CD1c-positive myeloid dendritic cell (primary cell): ENCODE measurements around the gene STXBP6.
"Not testable (repeated sequence)": the region's sequence is repeated elsewhere in the genome, so short reads cannot be mapped to it uniquely, and the experiment has no call there.

Experiments
- DNase-seq: peaks from one replicate; pipeline ENCODE4 v3.0.0-alpha.2; 2016; ENCODE audit errors: extremely low spot score

Gene STXBP6

DNA sequence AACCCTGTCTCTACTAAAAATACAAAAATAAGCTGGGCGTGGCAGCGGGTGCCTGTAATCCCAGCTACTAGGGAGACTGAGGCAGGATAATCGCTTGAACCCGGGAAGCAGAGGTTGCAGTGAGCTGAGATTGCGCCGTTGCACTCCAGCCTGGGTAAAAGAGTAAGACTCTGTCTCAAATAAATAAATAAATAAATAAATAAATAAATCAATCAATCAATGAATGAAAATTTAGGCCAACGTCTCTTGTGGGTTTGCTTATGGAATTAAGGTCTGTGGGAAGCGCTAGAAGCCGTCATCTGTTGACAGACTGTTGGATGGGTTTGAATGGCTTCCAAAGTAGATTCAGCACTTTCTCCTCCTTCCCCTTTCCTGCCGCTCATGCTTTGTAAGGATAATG, 246.5 kb downstream of the STXBP6 start:
- DNase-seq: not testable (repeated sequence)

DNA sequence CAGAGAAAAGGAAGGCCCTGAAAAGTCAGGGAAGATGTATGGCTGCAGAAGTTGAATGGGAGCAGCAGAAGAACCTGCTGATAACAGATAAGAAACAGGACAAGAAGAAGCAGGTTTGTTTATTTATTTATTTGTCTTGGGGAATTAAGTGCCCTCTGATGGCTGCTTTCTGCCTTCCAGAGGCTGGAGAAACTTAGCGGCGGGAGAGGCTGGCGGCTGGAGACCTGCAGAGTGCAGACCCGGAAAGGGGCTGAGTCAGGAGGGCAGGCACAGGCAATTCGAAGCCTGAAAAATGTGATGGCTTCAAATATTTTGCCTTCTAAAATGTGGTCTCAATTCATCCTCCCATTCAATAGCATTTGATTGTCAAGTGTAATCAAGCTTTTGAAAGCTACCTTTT, 247.7 kb downstream of the STXBP6 start:
- DNase-seq: no peak

DNA sequence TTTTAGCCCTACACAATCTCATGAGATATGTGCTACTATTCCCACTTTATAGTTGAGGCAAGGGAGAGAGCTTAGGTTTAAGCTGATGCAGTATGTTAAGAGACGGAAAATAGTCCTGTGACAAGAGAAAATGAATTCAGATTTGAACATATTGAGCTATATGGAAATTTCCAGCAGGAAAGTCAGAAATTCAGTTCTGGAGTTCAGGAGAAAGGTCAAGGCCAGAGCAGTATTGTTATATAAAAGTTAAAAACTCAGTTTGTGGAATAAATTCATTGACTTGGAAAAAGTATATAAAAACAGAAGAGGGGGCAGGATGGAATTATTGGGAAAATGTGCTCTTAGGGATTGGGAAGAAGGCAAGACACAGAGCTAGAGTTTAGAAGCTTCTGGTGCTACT, 248.9 kb downstream of the STXBP6 start:
- DNase-seq: no peak

DNA sequence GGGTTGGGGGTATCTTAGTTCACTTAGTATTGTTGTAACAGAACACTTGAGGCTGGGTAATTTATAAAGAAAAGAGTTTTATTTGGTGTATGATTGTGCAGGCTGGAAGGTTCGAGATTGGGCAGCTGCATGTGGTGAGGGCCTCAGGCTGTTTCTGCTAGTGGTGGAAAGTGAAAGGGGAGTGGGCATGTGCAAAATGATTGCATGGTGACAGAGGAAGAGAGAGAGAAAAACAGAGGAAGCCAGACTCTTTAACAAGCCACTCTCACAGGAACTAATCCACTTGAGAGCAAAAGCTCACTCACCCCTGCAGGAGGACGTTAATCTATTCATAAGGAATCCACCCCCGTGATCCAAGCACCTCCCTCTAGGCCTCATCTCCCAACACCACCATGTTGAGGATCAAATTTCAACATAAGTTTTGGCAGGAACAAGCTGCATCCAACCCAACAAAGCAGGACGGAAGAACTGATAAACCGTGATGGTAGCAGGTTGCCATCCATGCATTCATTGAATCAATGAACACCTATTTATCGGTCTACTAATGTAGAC, 251.0 kb downstream of the STXBP6 start:
- peak; percentile 1 for DNase-seq

DNA sequence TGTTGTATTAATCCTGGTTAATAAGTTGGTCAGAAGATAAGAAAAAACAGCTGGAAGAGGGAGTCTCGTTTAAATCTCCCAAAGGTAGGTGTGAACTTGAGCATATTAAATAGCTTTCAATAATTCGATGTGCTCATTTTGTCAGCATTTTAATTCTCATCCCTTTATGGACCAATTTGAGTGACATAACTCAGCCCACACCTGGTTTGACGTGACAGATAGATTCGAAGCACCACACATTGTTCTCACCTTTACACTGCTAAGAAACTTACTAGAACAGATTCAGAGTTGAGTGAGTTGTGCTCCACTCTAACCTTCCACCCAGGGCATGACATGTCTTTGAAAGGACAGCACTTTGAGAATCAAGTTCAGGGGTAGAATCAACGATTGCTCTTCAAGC, 254.5 kb downstream of the STXBP6 start:
- DNase-seq: no peak

DNA sequence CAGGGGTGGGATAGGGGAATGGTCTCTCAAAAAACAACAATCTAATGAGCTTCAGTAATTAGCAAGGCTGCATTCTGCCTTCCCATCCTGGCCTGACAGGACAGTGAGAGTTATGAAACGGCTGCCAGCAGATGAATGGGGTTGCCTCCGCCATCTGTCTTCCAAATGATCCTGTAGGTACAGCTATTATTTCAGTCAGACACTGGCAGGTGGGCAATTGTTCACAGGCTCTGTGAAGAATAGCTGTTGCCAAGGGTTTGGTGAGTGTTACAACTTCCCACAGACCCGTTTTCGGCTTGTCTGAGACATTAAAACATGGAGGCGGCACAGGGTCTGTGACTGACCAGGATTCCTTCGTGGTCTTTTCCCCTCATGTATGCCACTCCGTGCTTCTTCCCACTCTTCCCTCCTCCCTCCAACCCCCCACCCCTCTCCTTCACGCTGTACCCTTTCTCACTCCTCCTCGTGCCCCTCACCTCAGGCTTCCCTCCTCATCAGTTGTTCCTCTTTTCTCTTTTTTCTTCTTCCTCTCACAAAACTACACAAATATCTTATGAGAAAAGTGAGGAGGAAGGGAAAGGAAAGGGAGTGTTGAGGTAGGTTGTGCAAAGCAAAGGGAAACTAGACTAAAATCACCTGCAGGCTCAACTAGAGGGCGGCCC, 255.2 kb downstream of the STXBP6 start:
- DNase-seq: no peak

DNA sequence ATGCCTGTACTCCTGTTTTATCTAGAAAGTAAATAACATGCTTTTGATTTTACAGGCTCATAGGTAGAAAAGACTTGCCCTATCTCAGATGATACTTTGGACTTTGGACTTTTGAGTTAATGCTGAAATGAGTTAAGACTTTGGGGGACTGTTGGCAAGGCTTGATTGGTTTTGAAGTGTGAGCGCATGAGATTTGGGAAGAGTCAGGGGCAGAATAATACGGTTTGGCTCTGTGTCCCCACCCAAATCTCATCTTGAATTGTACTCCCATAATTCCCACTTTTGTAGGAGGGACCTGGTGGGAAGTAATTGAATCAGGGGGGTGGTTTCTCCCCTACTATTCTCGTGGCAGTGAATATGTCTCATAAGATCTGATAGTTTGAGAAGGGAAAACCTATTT, 259.8 kb downstream of the STXBP6 start:
- DNase-seq: no peak

DNA sequence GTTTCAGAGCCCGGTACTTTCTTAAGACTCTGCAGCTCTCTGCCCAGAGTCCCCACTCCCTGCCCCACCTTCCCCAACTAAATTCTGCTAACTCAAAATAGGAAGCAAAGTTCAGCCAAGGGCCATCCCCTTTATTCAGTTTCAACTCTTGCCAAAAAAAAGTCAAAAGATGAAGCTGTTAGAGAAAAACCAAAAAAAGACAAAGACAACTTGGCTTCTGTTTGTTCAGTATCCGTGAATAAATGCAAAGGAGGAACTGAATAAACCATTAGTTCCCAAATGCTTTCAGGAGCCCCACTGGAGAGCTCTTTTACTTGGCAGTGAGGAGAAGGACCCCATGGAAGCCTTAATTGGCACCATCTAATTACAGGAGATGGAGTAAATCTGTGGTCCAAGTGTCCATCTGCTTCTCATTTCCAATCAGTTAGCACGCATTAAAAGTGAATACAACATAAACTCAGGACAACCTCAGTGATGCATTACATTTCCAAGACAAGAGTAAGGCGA, 260.5 kb downstream of the STXBP6 start:
- DNase-seq: no peak

DNA sequence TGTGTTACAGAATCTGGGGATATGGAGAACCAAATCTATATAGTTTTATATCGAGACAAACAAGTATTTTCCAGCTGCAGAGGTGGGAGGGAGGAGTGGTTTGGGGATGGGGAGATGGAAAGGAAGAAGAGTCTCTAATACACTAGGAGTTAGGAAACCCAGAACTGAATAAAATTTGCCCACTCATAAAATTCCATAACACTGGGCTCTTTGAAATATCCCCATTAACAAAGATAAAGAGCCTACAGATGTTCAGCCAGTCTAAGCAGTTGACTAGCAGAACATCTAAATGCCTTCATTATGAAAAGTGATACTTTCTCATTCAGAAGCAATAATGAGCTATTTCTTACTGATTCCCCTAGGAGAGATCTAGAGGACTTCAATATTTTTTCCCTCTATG, 264.2 kb downstream of the STXBP6 start:
- DNase-seq: no peak

DNA sequence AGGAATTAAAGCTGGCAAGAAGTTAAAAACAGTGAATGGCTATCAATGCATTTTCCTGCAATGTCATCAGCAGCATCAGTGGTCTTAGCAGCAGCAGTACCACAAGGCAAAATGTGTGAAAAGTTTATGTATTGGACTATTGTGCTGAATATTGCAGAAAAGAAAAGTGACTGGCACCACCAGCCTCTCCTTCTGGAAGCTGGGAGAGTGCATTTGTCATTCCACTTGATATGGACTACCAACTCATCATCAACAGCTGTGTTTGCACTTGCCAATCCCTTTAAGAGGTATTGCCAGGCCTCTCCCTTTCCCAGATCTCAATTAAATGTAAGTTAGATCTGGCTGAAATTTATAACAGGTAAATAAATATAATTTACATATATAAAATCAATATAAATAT, 265.0 kb downstream of the STXBP6 start:
- no peak for DNase-seq

DNA sequence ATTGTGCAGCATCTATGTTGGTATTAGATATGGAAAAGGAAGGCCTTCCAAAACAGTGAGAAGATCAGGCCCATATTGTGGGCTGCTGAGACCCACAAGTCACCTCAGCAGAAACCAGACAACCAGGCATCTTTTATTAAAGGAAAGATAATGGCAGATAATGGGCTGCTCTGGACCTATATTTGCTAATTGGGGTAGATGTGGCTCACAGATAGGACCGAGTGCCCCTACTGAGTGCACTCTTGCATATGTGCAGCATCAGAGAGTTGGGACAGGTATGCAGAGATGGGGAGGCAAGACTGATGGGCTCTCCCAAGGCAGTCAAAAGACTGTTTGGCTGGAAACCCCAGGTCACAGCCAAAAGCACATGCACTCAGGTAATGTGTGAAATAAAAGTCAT, 266.2 kb downstream of the STXBP6 start:
- DNase-seq: no peak

DNA sequence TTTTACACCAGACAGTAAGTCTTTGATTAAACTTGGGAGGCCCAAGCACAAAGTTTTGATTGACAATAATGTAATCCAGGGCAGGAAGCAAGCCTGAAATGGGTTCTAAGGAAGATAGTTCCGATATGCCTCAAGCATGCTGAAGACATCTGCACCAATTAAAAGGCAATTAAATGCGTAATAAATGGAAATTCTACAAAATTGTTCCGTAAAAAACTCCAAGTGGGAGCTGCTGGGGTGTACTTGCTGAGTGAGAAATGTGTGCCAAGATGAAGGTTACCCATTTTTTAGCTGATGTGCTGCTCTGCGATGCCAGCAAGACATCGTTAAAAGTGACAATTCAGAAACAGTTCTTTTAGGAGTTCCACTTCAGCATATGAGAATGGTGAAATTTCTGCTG, 269.7 kb downstream of the STXBP6 start:
- no peak for DNase-seq

DNA sequence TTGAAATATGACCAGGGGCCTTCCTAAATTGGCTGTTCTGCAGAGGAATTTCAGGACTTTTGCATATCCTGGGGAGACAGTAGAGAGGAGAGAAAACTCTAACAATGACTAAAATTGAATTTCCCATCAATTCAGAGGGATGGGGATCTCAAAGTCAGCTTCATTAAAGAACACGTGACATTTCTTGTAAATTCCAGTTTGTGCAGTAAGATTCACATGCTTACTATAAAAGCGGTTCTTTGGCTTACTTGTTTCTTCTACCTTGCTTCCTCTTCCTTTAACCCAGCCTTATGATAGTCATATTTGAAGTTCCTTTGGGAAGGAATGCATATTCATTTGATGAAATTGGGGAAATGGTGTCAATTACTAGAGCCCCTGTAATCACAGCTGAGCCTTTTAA, 272.3 kb downstream of the STXBP6 start:
- DNase-seq: no peak

DNA sequence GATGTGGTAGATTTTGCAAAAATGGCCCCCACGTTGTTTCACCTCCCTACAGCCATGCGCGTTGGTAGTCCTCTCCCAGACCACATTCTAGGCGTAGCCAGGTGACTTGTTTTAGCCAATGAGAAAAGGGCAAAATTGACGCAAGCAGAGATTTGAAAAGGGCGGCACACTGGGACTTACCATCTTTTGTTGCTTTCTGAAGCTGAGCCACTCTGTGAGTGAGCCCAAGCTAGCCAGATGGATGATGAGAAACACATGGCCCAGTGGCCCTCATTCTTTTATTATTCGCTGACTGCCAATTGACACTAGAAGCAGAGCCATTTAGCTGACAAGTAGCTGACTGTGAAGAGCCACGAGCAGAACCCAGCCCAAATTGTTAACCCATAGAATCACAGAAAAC, 274.0 kb downstream of the STXBP6 start:
- DNase-seq: no peak

DNA sequence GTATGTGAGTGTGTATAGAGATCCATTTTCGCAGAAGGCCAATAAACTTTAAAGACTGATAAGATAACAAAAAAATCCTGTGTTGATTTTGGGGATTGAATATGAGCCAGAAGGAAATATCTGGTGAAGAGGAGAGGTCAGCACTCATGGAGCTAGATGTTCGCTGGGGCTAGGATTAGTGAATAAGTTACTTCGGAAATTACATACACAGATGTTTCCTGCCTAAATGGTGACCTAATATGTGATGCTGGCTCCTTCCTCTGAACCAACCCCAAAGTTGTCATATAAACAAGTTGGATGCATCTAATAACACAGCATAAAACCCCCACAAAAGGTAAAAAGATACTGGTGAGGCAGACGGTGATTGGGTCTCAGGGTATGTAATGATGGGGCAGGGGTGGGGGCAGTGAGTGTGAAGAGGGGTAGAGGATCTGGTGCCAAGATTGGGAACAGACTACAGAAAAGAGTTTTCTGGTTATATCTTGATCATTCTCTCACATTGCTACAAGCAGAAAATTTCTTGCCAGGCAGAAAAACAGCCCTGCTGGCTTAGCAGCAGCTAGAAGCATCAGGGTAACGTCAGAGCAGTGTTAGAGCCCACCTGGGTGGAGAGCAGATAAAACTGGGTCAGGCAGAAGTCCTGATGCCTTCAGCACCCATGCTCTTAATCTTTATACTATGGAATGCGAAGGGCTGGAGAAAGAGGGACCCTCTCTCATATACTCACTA, 275.6 kb downstream of the STXBP6 start:
- no peak for DNase-seq

DNA sequence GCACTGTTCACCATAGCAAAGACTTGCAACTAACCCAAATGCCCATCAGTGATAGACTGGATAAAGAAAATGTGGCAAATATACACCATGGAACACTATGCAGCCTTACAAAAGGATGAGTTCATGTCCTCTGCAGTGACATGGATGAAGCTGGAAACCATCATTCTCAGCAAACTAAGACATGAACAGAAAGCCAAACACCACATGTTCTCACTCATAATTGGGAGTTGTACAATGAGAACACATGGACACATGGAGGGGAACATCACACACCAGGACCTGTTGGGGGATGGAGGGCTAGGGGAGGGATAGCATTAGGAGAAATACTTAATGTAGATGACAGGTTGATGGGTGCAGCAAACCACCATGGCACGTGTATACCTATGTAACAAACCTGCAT, 276.4 kb downstream of the STXBP6 start:
- not testable (repeated sequence) for DNase-seq

DNA sequence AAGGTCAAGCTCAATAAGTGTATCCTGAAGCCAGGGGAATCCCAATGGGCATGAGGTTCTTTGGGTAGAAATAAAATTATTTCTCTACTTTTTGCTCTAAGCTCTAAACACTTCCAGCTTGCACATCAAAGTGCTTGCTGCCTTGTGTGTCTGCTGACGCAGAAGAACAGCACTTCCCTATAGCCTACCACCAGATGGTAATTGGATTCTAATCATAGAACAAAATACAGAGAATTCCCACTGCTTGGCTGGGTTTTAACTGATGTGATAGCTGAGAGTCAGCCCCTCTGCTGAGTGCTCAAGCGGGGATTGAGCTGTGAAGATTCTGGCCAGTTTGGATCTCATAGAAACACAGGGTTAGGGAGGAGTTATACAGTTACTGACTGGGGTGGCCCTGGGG, 283.5 kb downstream of the STXBP6 start:
- no peak for DNase-seq

DNA sequence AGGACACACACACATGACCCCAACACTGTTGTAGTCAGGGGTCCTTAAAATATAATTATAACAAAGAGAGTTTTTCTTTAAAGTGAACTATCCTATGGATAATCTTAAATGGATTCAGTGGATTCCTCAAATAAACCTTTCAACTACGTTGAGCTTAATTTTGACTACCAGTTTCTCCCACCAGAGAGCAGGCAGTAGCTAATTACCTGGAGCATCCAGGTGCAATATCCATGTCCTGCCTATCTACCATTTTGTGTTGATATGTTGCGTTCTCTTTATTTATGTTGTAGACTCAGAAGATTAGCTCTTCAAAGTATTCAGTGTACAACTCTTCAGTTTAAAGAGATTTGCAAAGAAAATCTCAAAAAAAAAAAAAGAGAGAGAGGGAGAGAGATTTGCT, 288.8 kb downstream of the STXBP6 start:
- DNase-seq: no peak
